Stimulated activated CD8-positive, alpha-beta memory T cell treated with anti-CD3 and anti-CD28 coated beads, Interleukin-4, amount 100 ng/mL, for 24 hours (primary cell): ENCODE data around the gene CDK19.

ENCODE experiments used
- DNase-seq: peaks from one replicate; pipeline ENCODE4 v3.0.0-alpha.2; 2020; ENCODE audit warnings: low read depth

Gene CDK19

GRCh38 chr6:110658631-110659211 is 156.5 kb downstream of the CDK19 start:
- DNase-seq, result no peak

GRCh38 chr6:110656492-110656891 is 158.8 kb downstream of the CDK19 start:
- no peak for DNase-seq

DNA sequence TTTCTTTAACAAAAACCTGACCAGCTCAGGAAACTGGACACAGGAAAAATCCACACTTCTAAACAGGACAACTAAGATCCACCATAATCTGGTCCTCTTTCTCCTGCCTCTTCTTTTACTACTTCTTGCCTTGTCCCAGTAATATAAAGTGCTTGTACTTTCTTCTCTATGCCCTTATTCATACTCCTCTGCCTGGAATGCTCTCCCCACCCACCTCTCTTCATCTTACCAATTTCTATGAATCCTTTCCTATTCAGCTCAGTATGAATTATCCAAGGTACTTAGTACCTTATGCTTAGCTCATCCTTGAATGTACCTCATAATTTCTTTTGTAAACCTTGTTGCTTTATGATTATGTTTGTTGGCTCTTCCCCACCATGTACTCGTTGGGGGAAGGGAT is 159.4 kb downstream of the CDK19 start:
- no peak for DNase-seq

- DNase-seq, result no peak
Observed at GRCh38 chr6:110654096-110654820, 161.0 kb downstream of the CDK19 start.

DNA sequence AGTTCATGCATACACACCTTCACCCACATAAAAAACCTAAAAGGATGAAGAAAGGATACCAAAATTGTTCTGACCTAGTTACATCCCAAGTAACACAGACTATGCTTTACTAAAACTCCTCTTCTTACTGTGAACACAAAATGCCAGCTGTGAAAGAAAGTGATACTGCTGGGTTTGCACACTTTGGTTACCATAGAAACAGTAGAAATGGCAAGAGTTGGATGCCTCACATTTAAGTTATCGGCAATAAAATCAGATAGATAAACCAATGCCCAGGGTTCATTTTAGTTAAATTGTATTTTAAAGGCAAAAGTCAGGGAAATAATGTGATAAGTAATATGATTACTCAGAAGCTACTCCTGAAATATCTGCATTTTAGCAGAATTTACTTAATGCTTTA is 161.9 kb downstream of the CDK19 start:
- DNase-seq, result no peak

DNA sequence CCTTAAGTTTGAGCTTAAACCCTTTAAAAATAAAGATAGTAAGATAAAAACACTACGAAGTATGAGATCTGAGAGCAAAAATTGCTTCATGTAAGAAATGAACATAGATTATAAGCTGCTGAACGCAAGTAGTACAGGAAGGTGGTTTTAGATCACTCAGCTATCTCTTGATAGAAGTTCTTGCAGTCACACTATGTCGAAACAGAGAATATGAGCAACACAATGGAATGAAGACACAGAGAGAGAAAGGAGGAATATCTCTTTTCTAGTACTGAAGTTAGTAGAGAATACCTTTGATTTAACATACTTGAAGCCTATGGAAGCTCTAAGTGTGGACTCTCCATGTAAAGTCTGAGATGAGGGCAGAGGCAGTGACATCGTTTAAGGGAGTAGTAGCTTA is 162.7 kb downstream of the CDK19 start:
- no peak for DNase-seq

DNA sequence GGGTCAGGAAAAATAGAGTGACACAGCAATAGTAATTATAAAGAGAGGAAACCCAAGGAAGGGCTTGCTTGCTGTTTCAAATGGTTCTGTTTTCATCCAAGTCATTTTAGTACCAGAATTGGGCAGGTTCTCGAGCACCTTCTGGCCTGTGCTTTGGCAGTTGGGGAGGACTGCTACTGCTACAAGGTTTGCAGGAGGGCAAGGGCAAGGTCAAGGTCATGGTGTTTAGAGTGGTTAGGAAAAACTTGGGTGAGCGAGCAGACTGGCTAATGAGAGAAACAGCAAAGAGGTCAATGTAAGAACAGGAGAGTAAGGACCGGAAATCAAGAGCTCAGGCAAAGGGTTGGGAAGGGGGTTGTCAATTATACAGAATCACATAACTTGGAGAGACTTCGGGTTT is 164.5 kb downstream of the CDK19 start:
- DNase-seq, result no peak

DNA sequence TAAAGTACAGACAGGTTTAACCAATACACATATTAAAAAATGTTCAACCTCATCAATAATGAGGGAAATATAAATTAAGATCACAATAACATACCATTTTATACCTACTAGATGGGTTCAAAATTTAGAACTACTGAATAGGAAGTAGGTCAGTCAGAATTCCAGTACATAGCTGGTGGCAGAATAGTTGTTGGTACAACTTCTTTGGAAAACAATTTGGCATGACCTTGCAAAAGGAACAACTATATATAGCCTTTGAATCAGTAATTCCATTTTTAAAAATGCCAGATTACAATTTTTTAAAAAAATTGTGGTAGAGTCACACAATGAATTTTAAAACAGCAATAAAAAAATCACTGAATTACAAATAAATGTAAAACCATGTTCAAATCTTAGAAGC is 165.6 kb downstream of the CDK19 start:
- no peak for DNase-seq

- DNase-seq, result no peak
Observed at GRCh38 chr6:110646951-110647910, 168.0 kb downstream of the CDK19 start.

GRCh38 chr6:110646419-110646698 is 168.9 kb downstream of the CDK19 start:
- no peak for DNase-seq

- no peak for DNase-seq
Observed at GRCh38 chr6:110645685-110646418, 169.4 kb downstream of the CDK19 start.

DNA sequence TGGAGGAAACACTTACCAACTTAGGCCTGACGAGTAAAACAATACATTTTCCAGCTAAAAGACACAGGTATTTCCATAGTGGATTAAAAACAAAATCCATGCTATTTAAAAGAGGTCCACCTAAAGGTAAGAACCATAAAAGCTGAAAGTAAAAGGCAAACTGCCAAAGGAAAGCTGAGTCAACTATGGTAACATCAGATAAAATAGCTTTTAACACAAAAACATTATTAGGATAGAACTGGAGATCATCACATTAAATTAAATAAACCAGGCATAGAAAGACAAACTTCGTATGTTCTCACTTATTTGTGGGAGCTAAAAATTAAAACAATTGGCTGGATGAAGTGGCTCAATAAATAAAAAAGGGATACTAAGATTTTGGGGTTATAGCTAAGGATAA is 172.1 kb downstream of the CDK19 start:
- DNase-seq, result no peak

- DNase-seq, result no peak
Observed at GRCh38 chr6:110642711-110643110, 172.6 kb downstream of the CDK19 start.

DNA sequence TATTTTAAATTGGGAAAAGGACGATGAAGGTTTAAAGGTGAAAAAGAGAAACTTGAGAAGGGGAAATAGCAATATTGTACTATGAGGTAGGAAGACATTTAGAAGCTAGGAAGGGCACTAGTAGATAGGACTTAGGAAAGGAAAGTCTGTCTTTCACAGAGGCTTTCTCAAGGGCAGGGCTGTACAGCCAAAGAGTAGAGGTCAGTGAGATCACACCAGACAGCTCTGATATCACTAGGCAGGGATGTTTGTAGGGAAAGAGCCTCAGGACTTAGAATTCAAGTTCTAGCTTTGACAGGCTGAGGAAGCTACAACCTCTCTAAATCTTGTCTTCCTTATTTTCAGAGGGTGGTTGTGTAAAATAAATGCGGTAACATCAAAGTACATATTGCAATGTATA is 178.5 kb downstream of the CDK19 start:
- no peak for DNase-seq

GRCh38 chr6:110635096-110635495 is 180.2 kb downstream of the CDK19 start:
- no peak for DNase-seq

DNA sequence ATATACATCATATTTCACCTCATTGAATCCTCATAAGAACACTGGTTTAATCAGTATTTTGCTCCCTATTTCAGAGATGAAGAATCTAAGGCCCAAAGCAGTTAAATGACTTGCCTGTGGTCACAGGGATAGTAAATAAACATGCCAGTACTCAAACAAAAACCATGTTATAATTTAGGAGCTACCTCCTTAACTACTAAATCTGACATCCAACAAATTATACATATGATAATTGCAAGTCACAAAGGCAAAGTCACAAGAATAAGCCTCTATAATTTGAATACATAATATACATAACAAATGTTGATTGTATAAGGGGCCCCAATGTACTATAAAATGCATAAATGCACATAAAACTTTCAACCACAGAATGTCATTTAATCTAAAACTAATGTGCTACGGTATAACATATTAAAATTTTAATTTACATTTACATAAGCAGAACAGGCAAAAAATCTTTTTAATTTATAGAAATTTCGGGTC is 181.5 kb downstream of the CDK19 start:
- DNase-seq, result no peak

GRCh38 chr6:110629153-110629552 is 186.1 kb downstream of the CDK19 start:
- DNase-seq, result no peak

GRCh38 chr6:110628330-110628729 is 186.9 kb downstream of the CDK19 start:
- no peak for DNase-seq

DNA sequence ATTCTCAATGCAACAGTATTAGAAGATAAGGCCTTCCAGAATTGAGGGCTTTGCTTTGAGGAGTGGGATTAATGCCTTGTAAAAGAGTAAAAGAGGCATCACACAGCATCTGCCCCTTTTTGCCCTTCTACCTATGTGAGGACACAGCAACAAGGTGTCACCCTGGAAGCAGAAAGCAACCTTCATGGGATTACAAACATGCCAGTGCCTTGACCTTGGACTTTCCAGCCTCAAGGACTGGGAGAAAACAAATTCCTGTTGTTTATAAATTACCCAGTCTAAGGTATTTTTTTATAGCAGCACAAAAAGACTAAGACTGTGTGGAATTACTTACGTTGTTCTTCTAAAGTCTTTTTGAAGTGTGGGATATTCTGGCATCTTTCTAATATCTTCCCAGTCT is 188.8 kb downstream of the CDK19 start:
- DNase-seq, result no peak

GRCh38 chr6:110625883-110626282 is 189.4 kb downstream of the CDK19 start:
- no peak for DNase-seq

DNA sequence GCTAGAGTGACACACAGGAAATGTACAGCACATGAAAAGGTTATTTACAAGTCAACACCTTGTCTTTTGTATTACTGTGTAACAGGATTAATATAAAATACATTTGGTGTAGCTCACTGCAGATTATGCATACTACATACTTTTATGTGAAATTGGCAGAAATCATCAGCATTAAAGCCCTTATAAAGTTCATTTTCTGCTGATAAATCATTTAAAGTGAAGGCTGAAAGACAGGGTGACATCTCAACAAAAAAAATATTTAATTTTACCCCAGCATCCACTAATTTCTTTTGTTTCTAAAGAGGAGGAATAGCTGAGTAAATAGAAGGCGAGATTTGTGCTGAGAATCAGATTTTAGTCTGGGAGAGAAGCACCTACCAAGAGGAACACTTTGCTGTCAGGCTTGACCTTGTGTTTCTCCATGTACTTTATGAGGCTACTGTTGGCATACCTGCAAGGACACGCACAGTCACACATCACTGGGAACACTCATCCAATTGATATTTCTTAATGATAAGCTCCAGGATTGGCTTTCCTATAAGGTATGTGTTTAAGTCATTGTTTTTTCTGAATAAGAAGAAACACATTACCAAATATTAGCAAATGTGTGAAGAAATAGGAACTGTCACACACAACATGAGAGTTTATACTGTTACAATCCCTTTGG is 192.2 kb downstream of the CDK19 start:
- DNase-seq, result no peak

- no peak for DNase-seq
Observed at GRCh38 chr6:110621061-110621460, 194.2 kb downstream of the CDK19 start.
